ENCODE data around the gene BBLN.
"Not testable (repeated sequence)": the region's sequence is repeated elsewhere in the genome, so short reads cannot be mapped to it uniquely, and the experiment has no call there.

BBLN gene

DNA sequence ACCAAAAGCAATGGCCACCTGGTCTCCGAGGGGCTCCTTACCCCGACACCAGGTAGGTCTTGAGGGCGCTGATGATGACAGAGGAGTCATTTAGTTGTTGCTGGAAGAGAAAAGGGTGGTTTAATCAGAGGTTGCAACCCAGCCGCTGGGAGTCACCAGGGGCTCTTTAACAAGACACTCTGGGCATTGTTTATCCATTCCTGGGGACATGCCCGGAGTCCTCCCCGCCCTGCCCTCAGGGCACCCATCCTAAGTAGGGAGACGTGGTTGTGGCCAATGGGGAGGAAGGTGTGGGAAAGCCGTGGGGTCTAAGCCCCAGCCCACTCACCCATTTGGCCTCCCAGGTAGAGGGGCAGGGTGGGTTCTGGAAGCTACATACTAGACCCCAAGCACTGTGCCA lies 35.6 kb upstream of the BBLN start:
- no peak for FAIRE-seq
- no peak for DNase-seq (ENCODE audit: low spot score)

GRCh38 chr9:128124873-128125579 lies 35.0 kb upstream of the BBLN start:
- FAIRE-seq, result no peak

DNA sequence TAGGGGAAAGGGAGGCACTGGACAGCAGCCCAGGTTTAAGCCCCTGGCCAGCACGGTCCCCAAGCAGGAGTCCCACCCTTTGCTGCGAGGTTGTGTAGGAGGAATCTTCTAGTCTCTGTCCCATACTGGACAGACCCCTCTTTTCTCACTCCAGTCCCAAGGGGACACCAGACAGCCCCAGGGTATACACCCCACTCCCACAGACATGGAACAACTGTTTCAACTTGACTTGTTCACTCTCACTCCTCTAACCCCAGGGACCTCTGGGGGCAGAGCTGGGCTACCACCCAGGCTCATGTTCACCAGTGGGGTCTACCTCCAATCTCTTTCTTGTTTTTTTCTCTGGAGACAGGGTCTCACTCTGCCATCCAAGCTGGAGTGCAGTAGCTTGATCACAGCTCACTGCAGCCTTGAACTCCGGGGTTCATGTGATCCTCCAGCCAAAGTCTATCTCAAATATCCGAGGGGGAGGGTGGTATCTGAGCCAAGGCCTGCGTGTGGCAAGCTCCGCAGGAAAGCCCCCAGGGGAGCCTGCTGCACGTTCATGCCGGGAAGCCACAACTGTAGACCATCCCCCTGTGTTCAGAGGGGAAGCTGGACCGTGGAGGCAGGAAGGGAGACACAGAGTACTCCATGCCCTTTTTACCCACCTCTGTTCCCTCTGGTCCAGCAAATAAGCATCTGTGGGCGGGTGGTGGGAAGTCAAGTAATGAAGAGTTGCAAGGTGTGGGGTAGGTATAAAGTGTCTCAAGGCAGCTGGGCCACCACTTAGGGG lies 34.3 kb upstream of the BBLN start:
- DNase-seq (ENCODE audit: low spot score), result no peak
- no peak for FAIRE-seq

More at GRCh38 chr9:128124873-128125579, 35.0 kb upstream of the BBLN start:
- DNase-seq (ENCODE audit: low spot score), result no peak

DNA sequence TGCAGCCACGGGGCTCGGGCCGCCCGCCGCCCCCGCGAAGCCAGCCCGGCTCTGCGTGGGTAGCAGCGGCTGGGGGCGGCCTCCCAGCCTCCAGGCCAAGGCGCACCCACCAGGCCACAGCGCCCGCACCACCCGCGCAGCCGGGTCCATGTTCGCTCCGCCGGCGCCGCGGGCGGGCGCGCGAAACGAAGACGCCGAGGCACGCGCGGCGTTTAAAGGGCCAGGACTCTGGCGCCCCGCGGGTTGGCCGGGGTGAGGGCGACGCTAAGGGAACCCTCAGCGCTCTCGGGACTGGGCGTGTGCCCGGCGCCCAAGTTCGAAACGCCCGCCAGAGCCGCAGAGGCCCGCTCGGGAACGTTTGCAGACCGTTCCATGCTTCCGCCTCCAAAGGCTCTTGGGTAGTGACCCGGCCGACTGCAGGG lies 32.5 kb upstream of the BBLN start, which contains the start of gene PTGES2:
PTGES2 (minus strand) TSS at position 162 of the 422 bp plus-strand sequence; CDS start at position 150, 12 bp downstream.
- FAIRE-seq (no peak), DNase-seq (ENCODE audit: low spot score) (peak; percentile 85)

GRCh38 chr9:128127990-128128835 lies 31.9 kb upstream of the BBLN start:
- DNase-seq (ENCODE audit: low spot score), result peak; percentile 86
- FAIRE-seq, result no peak

DNA sequence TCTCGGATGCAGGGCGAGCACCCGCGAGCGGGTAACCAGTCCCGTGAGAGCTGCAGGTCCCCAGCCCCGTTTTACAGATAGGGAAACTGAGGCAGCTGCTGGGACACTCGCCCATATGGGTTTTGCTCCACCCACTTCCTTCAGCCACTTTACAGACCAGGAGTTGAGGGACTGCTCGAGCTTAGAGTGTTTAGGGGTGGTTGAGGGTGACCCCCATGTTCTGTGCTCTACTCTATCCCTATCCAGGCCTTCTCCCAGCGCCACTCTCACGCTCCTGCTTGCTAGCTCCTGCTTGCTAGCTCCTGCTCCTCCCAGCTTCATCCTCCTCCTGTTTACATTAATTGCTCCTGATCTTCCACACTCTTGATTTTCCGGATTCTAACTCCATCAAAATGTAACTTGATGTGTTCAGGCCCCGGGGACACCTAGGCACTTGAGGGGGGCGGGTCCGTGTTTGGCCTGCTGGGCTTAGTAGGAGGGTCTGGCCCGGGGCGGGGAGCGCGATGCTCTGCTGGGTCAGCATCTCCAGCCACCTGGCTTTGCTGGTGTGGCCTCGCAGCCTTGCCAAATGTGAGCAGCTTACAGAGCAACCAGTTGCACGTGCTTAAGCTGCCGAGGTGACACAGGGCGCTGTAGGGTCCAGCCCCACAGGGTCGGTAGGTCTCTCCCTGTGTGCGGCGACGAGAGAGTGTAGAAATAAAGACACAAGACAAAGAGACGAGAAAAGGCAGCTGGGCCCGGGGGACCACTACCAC lies 31.1 kb upstream of the BBLN start:
- DNase-seq (ENCODE audit: low spot score) (no peak), FAIRE-seq (no peak)

DNA sequence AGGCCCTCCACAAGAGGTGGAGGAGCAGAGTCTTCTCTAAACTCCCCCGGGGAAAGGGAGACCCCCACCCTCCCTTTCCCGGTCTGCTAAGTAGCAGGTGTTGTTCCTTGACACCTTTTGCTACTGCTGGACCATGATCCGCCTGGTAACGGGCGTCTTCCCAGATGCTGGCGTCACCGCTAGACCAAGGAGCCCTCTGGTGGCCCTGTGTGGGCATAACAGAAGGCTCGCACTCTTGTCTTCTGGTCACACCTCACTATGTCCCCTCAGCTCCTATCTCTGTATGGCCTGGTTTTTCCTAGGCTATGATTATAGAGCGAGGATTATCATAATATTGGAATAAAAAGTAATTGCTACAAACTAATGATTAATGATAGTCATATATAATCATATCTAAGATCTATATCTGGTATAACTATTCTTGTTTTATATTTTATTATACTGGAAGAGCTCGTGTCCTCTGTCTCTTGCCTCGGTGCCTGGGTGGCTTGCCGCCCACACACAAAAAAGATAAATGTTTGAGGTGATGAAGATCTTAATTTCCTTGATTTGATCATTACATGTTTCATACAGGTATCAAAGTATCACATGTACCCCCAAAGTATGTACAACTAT lies 30.0 kb upstream of the BBLN start:
- not testable (repeated sequence) for FAIRE-seq; DNase-seq (ENCODE audit: low spot score)

GRCh38 chr9:128130651-128131050 lies 29.4 kb upstream of the BBLN start:
- not testable (repeated sequence) for DNase-seq (ENCODE audit: low spot score)

DNA sequence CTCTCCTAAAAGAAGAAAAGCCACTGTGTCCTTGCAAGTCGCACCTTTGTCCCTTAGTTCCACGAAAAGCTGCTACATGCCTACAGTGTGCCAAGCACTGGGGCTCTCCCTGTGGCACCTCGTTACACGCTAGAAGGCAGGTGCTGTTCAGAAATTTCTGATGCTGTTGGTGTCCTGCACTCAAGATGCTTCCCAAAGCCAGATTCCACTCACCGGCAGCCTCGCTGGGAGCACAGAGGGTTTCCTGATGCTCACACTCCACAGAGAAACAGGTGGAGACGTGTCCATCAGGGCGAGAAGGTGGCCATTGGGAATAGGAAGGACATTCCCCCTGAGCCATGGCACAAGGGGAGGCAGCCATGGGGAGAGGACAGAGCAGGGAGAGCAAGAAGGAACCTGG lies 28.7 kb upstream of the BBLN start:
- FAIRE-seq; DNase-seq (ENCODE audit: low spot score): not testable (repeated sequence)

More at GRCh38 chr9:128130651-128131050, 29.4 kb upstream of the BBLN start:
- FAIRE-seq, result not testable (repeated sequence)

- not testable (repeated sequence) for DNase-seq (ENCODE audit: low spot score); FAIRE-seq
Observed at GRCh38 chr9:128132139-128132538, 27.9 kb upstream of the BBLN start.

DNA sequence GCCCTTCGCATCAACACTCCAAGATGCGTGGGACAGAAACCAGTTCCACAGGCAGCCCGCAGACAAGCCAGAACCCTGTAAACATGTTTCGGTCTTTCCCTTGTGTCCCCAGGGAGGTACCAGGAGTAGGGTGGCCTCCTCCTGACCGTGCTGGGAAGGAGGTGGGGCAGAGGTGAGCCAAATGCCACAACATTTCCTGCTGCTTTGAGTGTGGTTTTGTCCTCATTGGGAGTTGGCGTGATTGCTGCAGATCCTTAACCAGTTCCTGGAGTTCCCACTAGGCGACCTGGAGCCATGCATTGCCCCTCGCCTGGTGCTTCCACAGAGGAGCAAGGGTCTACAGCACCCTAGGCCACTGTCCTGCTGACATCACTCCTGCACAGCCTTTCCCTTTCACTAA lies 24.5 kb upstream of the BBLN start:
- not testable (repeated sequence) for DNase-seq (ENCODE audit: low spot score); FAIRE-seq

- DNase-seq (ENCODE audit: low spot score) (peak; percentile 70), FAIRE-seq (peak; percentile 89)
Observed at GRCh38 chr9:128136816-128137793, 23.0 kb upstream of the BBLN start.

GRCh38 chr9:128138001-128138400 lies 22.1 kb upstream of the BBLN start:
- DNase-seq (ENCODE audit: low spot score), result no peak
- no peak for FAIRE-seq

DNA sequence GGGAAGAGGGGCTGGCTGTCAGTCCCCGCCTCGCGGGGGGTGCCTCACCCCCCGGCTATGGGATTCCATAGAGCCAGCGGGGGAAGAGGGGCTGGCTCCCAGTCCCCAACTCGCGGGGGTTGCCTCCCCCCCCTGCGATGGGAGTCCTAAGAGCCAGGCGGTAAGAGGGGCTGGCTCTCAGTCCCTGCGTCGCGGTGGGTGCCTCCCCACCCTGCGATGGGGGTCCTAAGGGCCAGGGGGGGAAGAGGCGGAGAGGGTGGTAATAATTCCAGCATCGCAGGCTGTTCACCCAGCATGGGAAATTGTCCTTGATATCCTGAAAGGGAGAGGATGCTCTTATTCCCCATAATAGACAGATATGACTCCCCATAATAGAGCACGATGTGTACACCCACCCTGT lies 20.4 kb upstream of the BBLN start:
- FAIRE-seq (no peak), DNase-seq (ENCODE audit: low spot score) (no peak)

- FAIRE-seq, result no peak
- no peak for DNase-seq (ENCODE audit: low spot score)
Observed at GRCh38 chr9:128141604-128142003, 18.5 kb upstream of the BBLN start.

DNA sequence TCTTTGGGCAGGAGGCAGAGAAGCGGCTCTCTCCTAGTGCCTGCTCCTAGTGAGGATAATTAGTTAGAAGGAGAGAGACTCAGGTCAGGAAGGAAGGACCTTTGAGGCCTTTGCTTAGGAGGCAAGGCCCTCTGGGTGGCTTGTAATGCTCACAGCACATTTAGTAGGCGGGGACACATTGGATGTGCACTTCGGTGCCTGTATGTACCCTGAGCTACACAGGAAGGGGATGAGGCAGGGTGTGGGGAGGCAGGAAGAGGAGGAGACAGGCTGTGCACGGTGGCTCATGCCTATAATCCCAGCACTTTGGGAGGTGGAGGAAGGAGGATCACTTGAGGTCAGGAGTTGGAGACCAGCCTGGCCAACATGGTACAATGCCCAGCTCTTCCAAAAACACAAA lies 18.0 kb upstream of the BBLN start:
- no peak for FAIRE-seq

DNA sequence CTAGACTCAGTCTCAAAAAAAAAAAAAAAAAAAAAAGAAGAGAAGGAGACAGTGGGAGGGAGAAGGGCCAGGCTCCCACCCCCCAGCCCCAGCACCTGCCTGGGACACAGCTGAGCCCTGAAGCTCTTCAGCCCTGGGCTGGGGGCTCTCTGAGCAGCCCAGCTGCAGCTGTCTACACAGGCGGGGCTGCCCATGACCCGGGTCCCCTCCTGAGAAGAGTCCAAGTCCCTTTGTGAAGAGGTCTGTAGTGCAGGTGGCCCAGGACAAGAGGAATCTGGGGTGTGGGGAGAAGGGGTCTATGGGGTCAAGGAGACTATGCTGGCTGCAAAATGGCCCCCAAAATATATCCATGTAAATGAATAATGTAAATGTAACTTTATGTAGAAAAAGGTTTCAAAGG lies 17.5 kb upstream of the BBLN start:
- no peak for DNase-seq (ENCODE audit: low spot score)
- no peak for FAIRE-seq

More for the DNA sequence above, 18.0 kb upstream of the BBLN start:
- no peak for DNase-seq (ENCODE audit: low spot score)

GRCh38 chr9:128143525-128144238 lies 16.4 kb upstream of the BBLN start:
- no peak for FAIRE-seq

More at GRCh38 chr9:128143525-128144238, 16.4 kb upstream of the BBLN start:
- no peak for DNase-seq (ENCODE audit: low spot score)

Data from urothelium cell line (cell line).